Liver (tissue), 9 donors: ENCODE data around the gene EXOC6. TPM values are rescaled to one million over a fixed set of nuclear protein-coding genes. Genes with fewer than 3 reads are reported as not detected.

Experiments
- DNase-seq: peaks from one replicate; pipeline ENCODE4 v3.0.0-alpha.2; 2017; ENCODE audit warnings: low spot score
- H3K27ac ChIP-seq, 2 donors: one replicate each; pipeline ENCODE4 v1.7.0; 2013; ENCODE audit warnings: inconsistent platforms in 2 of 2, low read length in 2 of 2, control low read depth in 1 of 2, low read depth in 1 of 2, mild to moderate bottlenecking in 1 of 2
- H3K27me3 ChIP-seq, 4 donors: one replicate each; pipeline versions ENCODE4 v1.6.1 to v1.7.0; 2013; ENCODE audit warnings: low read length in 3 of 4, inconsistent platforms in 1 of 4, mild to moderate bottlenecking in 1 of 4, moderate library complexity in 1 of 4; ENCODE audit not compliant: control insufficient read depth in 4 of 4, insufficient read depth in 4 of 4
- H3K36me3 ChIP-seq, 4 donors: one replicate each; pipeline versions ENCODE4 v1.6.1 to v1.7.0; 2013; ENCODE audit warnings: low read length in 3 of 4, mild to moderate bottlenecking in 3 of 4, low read depth in 1 of 4, moderate library complexity in 1 of 4; ENCODE audit not compliant: control insufficient read depth in 4 of 4, insufficient read depth in 3 of 4
- H3K4me1 ChIP-seq, 4 donors: one replicate each; pipeline versions ENCODE4 v1.6.1 to v1.7.0; 2013; ENCODE audit warnings: low read length in 3 of 4, mild to moderate bottlenecking in 3 of 4, moderate library complexity in 1 of 4; ENCODE audit not compliant: control insufficient read depth in 4 of 4, insufficient read depth in 4 of 4
- H3K4me3 ChIP-seq, 3 donors: one replicate each; pipeline versions ENCODE4 v1.6.1 to v1.7.0; 2013; ENCODE audit warnings: low read length in 3 of 3, control low read depth in 1 of 3, low read depth in 1 of 3, mild to moderate bottlenecking in 1 of 3
- H3K9ac ChIP-seq, 2 donors: one replicate each; pipeline ENCODE4 v1.7.0; 2013; ENCODE audit warnings: low read length in 2 of 2, mild to moderate bottlenecking in 2 of 2, moderate library complexity in 2 of 2, control low read depth in 1 of 2, low read depth in 1 of 2
- H3K9me3 ChIP-seq, 4 donors: one replicate each; pipeline versions ENCODE4 v1.6.1 to v1.7.0; 2013; ENCODE audit warnings: low read length in 3 of 4; ENCODE audit not compliant: control insufficient read depth in 4 of 4
- ATF3 ChIP-seq: IDR thresholded peaks from 2 replicates; pipeline ENCODE4 v1.6.1; 2016; ENCODE audit warnings: antibody characterized with exemption
- CTCF ChIP-seq: fragments of 150-350 bp; IDR thresholded peaks from 2 replicates; pipeline ENCODE4 v1.5.1; 2017; ENCODE audit warnings: improper control_type of control experiment, low read depth, low read length; ENCODE audit not compliant: missing input control
- FOXA1 ChIP-seq: IDR thresholded peaks from 2 replicates; pipeline ENCODE4 v1.6.1; 2016; ENCODE audit warnings: antibody characterized with exemption
- FOXA2 ChIP-seq: IDR thresholded peaks from 2 replicates; pipeline ENCODE4 v1.6.1; 2016; ENCODE audit warnings: antibody characterized with exemption
- GABPA ChIP-seq, 2 donors: IDR thresholded peaks in 1 of 2; conservative IDR thresholded peaks in 1 of 2; 2 replicates each; pipeline ENCODE4 v1.6.1; 2016; ENCODE audit warnings: antibody characterized with exemption in 2 of 2, mild to moderate bottlenecking in 1 of 2, moderate library complexity in 1 of 2
- HNF4A ChIP-seq, 2 donors: conservative IDR thresholded peaks; 2 replicates each; pipeline ENCODE4 v1.6.1; 2016; ENCODE audit warnings: antibody characterized with exemption in 2 of 2, mild to moderate bottlenecking in 2 of 2
- JUND ChIP-seq, 2 donors: IDR thresholded peaks; 2 replicates each; pipeline ENCODE4 v1.6.1; 2016; ENCODE audit warnings: antibody characterized with exemption in 2 of 2
- MAX ChIP-seq: IDR thresholded peaks from 2 replicates; pipeline ENCODE4 v1.6.1; 2016; ENCODE audit warnings: antibody characterized with exemption
- NR2F2 ChIP-seq: IDR thresholded peaks from 2 replicates; pipeline ENCODE4 v1.6.1; 2016; ENCODE audit warnings: antibody characterized with exemption
- REST ChIP-seq: IDR thresholded peaks from 2 replicates; pipeline ENCODE4 v1.6.1; 2016; ENCODE audit warnings: antibody characterized with exemption, mild to moderate bottlenecking
- RXRA ChIP-seq, 2 donors: IDR thresholded peaks; 2 replicates each; pipeline ENCODE4 v1.6.1; 2017 to 2018; ENCODE audit warnings: antibody characterized with exemption in 2 of 2, mild to moderate bottlenecking in 1 of 2
- SP1 ChIP-seq: IDR thresholded peaks from 2 replicates; pipeline ENCODE4 v1.6.1; 2018; ENCODE audit warnings: antibody characterized with exemption, mild to moderate bottlenecking
- TAF1 ChIP-seq: conservative IDR thresholded peaks from 2 replicates; pipeline ENCODE4 v1.6.1; 2016; ENCODE audit warnings: antibody characterized with exemption, mild to moderate bottlenecking
- ZBTB33 ChIP-seq: IDR thresholded peaks from 2 replicates; pipeline ENCODE4 v1.6.1; 2016; ENCODE audit warnings: antibody characterized with exemption
- WGBS: extraction: QIAGEN DNeasy Blood & Tissue Kit; methylation state at CpG from one replicate; pipeline ENCODE4 v1.1.7; 2013; 5-methylcytosine and 5-hydroxymethylcytosine counted together
- polyA plus RNA-seq, 2 donors: library from polyadenylated mRNA; stranded (reverse) in 1 of 2; unstranded in 1 of 2; fragments of 200-250 nt in 1 of 2; fragments of >200 nt in 1 of 2; fragmentation: Nextera tagmentation in 1 of 2; extraction: Ambion mirVana in 1 of 2; gene quantifications; one replicate each; pipeline versions ENCODE4 v1.2.1 to v1.2.3, GENCODE V29; 2013 to 2015
- total RNA-seq, 2 donors: library from RNA; depleted of rRNA; stranded (reverse); fragments of >200 nt; gene quantifications; one replicate each; pipeline ENCODE4 v1.2.3, GENCODE V29; 2014
- donor health status: healthy.
- donor health status: healthy.
- donor health status: healthy.
- donor health status: healthy.
- donor health status: healthy.

The EXOC6 gene
- total and polyA plus RNA-seq, 4 donors = 6.5 to 35.4 (median 8.4) TPM

- no peaks in the 10 kb centered on the region for H3K36me3 ChIP-seq
- no peaks in the 10 kb centered on the region for H3K4me1 ChIP-seq
- WGBS = 90% methylated on average over 3 of the region's 3 CpGs
- no peak overlapping the region for H3K9ac ChIP-seq
- H3K27ac ChIP-seq = no peak overlapping the region
- no peak for DNase-seq
- H3K4me3 ChIP-seq = no peak overlapping the region
- no peaks in the 10 kb centered on the region for H3K9me3 ChIP-seq
- TF ChIP-seq RXRA (IDR thresholded peaks at IDR 0.05) (no peak), FOXA1 (no peak), TAF1 (no peak), REST (no peak), JUND (IDR thresholded peaks at IDR 0.05) (no peak), HNF4A (conservative IDR thresholded peaks at IDR 0.05) (no peak), ZBTB33 (no peak)
- no peaks in the 10 kb centered on the region for H3K27me3 ChIP-seq
These were observed 14.0 kb upstream of the EXOC6 start for GRCh38 chr10:92834331-92834730.

GRCh38 chr10:92834986-92835385, 13.3 kb upstream of the EXOC6 start:
- no peak for DNase-seq

GRCh38 chr10:92837456-92837855, 10.9 kb upstream of the EXOC6 start:
- DNase-seq = no peak
- no peaks in the 10 kb centered on the region for H3K27me3 ChIP-seq
- H3K36me3 ChIP-seq = no peaks in the 10 kb centered on the region
- H3K9me3 ChIP-seq = no peaks in the 10 kb centered on the region
- no peak overlapping the region for H3K4me3 ChIP-seq
- WGBS = 93% methylated on average over 4 of the region's 4 CpGs
- H3K27ac ChIP-seq = no peak overlapping the region
- no peak for TF ChIP-seq SP1
- TF ChIP-seq NR2F2 = no peak
- TF ChIP-seq MAX = no peak
- no peak for TF ChIP-seq JUND (IDR thresholded peaks at IDR 0.05)
- TF ChIP-seq CTCF = no peak
- TF ChIP-seq ATF3 = no peak
- no peak for TF ChIP-seq FOXA2
- no peak for TF ChIP-seq TAF1
- no peak for TF ChIP-seq GABPA (IDR thresholded peaks at IDR 0.05 in 1 of 2, conservative IDR thresholded peaks at IDR 0.05 in 1 of 2)
- no peak overlapping the region for H3K9ac ChIP-seq
- H3K4me1 ChIP-seq = no peaks in the 10 kb centered on the region

More at GRCh38 chr10:92834986-92835385, 13.3 kb upstream of the EXOC6 start:
- Histone ChIP-seq H3K4me3 (no peak overlapping the region), H3K27me3 (no peaks in the 10 kb centered on the region), H3K9ac (no peak overlapping the region), H3K27ac (no peak overlapping the region), H3K9me3 (no peaks in the 10 kb centered on the region), H3K36me3 (no peaks in the 10 kb centered on the region), H3K4me1 (no peaks in the 10 kb centered on the region)
- TF ChIP-seq TAF1 (no peak), MAX (no peak)
